ENCODE measurements around the gene TBCK.

DNA sequence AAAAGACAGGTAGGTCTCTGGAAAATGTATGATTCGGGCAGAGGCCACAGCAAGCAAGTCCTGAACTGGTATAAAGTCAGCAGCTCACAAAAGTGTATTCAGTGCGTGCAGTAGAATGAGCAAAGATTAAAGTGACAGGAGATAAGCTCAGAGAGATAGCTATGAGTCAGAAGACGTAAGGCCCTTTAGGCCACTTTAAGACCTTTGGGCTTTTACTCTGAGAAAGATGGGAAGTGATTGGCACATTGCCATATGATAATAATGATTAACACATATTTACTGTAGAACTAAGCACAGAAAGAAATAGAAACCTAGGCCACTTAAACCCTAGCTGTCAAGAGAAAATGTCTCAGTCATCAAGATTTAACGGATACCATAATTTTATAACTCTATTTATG, 51.7 kb downstream of the TBCK start:
- TF ChIP-seq POLR2AphosphoS5 (IDR thresholded peaks at IDR 0.05; ENCODE audit: low read depth, low read length) (no peak), PAX5 (IDR thresholded peaks at IDR 0.05; ENCODE audit: insufficient read depth, low read length, severe bottlenecking) (no peak), POLR2A (IDR thresholded peaks at IDR 0.05; ENCODE audit: low read depth, low read length) (no peak)
